IPS-15b (cell line): ENCODE results near the gene SLC25A26.
"Not testable (repeated sequence)": the region's sequence is repeated elsewhere in the genome, so short reads cannot be mapped to it uniquely, and the experiment has no call there.

Experiments
- H3K27me3 ChIP-seq: one replicate; pipeline ENCODE4 v1.6.1; 2013; ENCODE audit warnings: low read length; ENCODE audit not compliant: control insufficient read depth, insufficient read depth
- H3K36me3 ChIP-seq: one replicate; pipeline ENCODE4 v1.6.1; 2013; ENCODE audit warnings: low read length; ENCODE audit not compliant: control insufficient read depth, insufficient read depth
- H3K4me1 ChIP-seq: one replicate; pipeline ENCODE4 v1.6.1; 2013; ENCODE audit warnings: mild to moderate bottlenecking, low read length; ENCODE audit not compliant: control insufficient read depth, insufficient read depth
- H3K4me3 ChIP-seq: one replicate; pipeline ENCODE4 v1.5.1; 2013; ENCODE audit warnings: low read depth, low read length
- H3K9ac ChIP-seq: one replicate; pipeline ENCODE4 v1.6.1; 2013; ENCODE audit warnings: low read depth, mild to moderate bottlenecking, low read length
- H3K9me3 ChIP-seq: one replicate; pipeline ENCODE4 v1.6.1; 2013; ENCODE audit warnings: mild to moderate bottlenecking, low read length; ENCODE audit not compliant: control insufficient read depth, insufficient read depth

SLC25A26 gene

GRCh38 chr3:66419036-66419435, 198.2 kb downstream of the SLC25A26 start:
- peaks cover 36% of the 10 kb centered on the region for H3K36me3 ChIP-seq
- no peak overlapping the region for H3K4me3 ChIP-seq
- H3K9ac ChIP-seq: no peak overlapping the region
- H3K4me1 ChIP-seq: peaks cover 3% of the 10 kb centered on the region
- H3K27me3 ChIP-seq: no peaks in the 10 kb centered on the region
- peaks cover 20% of the 10 kb centered on the region for H3K9me3 ChIP-seq

GRCh38 chr3:66421144-66421543, 200.3 kb downstream of the SLC25A26 start:
- H3K4me1 ChIP-seq, H3K27me3 ChIP-seq, H3K4me3 ChIP-seq, H3K9ac ChIP-seq: not testable (repeated sequence)
- Histone ChIP-seq H3K9me3 (peaks cover 20% of the 10 kb centered on the region), H3K36me3 (peaks cover 21% of the 10 kb centered on the region)

- H3K36me3 ChIP-seq: peaks cover 15% of the 10 kb centered on the region
- H3K9ac ChIP-seq, H3K4me1 ChIP-seq, H3K4me3 ChIP-seq, H3K27me3 ChIP-seq: not testable (repeated sequence)
- H3K9me3 ChIP-seq: peaks cover 20% of the 10 kb centered on the region
Observed at GRCh38 chr3:66421893-66422292, 201.1 kb downstream of the SLC25A26 start.

- H3K9me3 ChIP-seq: peaks cover 20% of the 10 kb centered on the region
- H3K27me3 ChIP-seq: no peaks in the 10 kb centered on the region
- no peak overlapping the region for H3K9ac ChIP-seq
- peaks cover 14% of the 10 kb centered on the region for H3K36me3 ChIP-seq
- H3K4me1 ChIP-seq: peaks cover under 1% of the 10 kb centered on the region
- H3K4me3 ChIP-seq: no peak overlapping the region
Observed at GRCh38 chr3:66423791-66424190, 203.0 kb downstream of the SLC25A26 start.

- Histone ChIP-seq H3K9ac (no peak overlapping the region), H3K27me3 (no peaks in the 10 kb centered on the region), H3K36me3 (peaks cover 9% of the 10 kb centered on the region), H3K9me3 (peaks cover 20% of the 10 kb centered on the region), H3K4me1 (peaks cover 6% of the 10 kb centered on the region), H3K4me3 (no peak overlapping the region)
Observed at GRCh38 chr3:66425032-66425431, 204.2 kb downstream of the SLC25A26 start.

- Histone ChIP-seq H3K9me3 (peaks cover 14% of the 10 kb centered on the region), H3K9ac (no peak overlapping the region), H3K36me3 (peaks cover 9% of the 10 kb centered on the region), H3K27me3 (no peaks in the 10 kb centered on the region), H3K4me1 (peaks cover 10% of the 10 kb centered on the region), H3K4me3 (no peak overlapping the region)
Observed at GRCh38 chr3:66425576-66426114, 204.8 kb downstream of the SLC25A26 start.

GRCh38 chr3:66426135-66426534, 205.3 kb downstream of the SLC25A26 start:
- Histone ChIP-seq H3K4me1 (peaks cover 11% of the 10 kb centered on the region), H3K9ac (no peak overlapping the region), H3K4me3 (no peak overlapping the region), H3K36me3 (peaks cover 9% of the 10 kb centered on the region), H3K27me3 (no peaks in the 10 kb centered on the region), H3K9me3 (peaks cover 13% of the 10 kb centered on the region)

- peaks cover 19% of the 10 kb centered on the region for H3K36me3 ChIP-seq
- H3K27me3 ChIP-seq: no peaks in the 10 kb centered on the region
- no peak overlapping the region for H3K9ac ChIP-seq
- H3K9me3 ChIP-seq: peaks cover 7% of the 10 kb centered on the region
- no peak overlapping the region for H3K4me3 ChIP-seq
- peaks cover 11% of the 10 kb centered on the region for H3K4me1 ChIP-seq
Observed at GRCh38 chr3:66427352-66427751, 206.6 kb downstream of the SLC25A26 start.

GRCh38 chr3:66427951-66428474, 207.2 kb downstream of the SLC25A26 start:
- Histone ChIP-seq H3K4me1 (peaks cover 11% of the 10 kb centered on the region), H3K36me3 (peaks cover 21% of the 10 kb centered on the region), H3K9ac (no peak overlapping the region), H3K27me3 (no peaks in the 10 kb centered on the region), H3K4me3 (no peak overlapping the region), H3K9me3 (peaks cover 4% of the 10 kb centered on the region)
